Measurements from ENCODE around the gene CASZ1.
A peak's percentile ranks its signal among the peaks of the same experiment; 100 is the strongest.

Gene CASZ1

GRCh38 chr1:10686404-10687040 is 109.9 kb downstream of the CASZ1 start:
- DNase-seq (ENCODE audit: low read depth) = no peak

- no peak for DNase-seq (ENCODE audit: low read depth)
Measured at GRCh38 chr1:10685808-10686403, 110.5 kb downstream of the CASZ1 start.

GRCh38 chr1:10685196-10685807 is 111.1 kb downstream of the CASZ1 start:
- no peak for DNase-seq (ENCODE audit: low read depth)

- no peak for DNase-seq (ENCODE audit: low read depth)
Measured at GRCh38 chr1:10684221-10684620, 112.2 kb downstream of the CASZ1 start.

- no peak for DNase-seq (ENCODE audit: low read depth)
Measured at GRCh38 chr1:10682449-10683309, 113.8 kb downstream of the CASZ1 start.

GRCh38 chr1:10682108-10682445 is 114.4 kb downstream of the CASZ1 start:
- DNase-seq (ENCODE audit: low read depth) = no peak

- DNase-seq (ENCODE audit: low read depth) = no peak
Measured at GRCh38 chr1:10681296-10682107, 114.9 kb downstream of the CASZ1 start.

- DNase-seq (ENCODE audit: low read depth) = no peak
Measured at GRCh38 chr1:10680487-10680886, 116.0 kb downstream of the CASZ1 start.

GRCh38 chr1:10679496-10680220 is 116.8 kb downstream of the CASZ1 start:
- DNase-seq (ENCODE audit: low read depth) = peak; percentile 91

- no peak for DNase-seq (ENCODE audit: low read depth)
Measured at GRCh38 chr1:10678852-10679251, 117.6 kb downstream of the CASZ1 start.

GRCh38 chr1:10678402-10678801 is 118.0 kb downstream of the CASZ1 start:
- no peak for DNase-seq (ENCODE audit: low read depth)

- DNase-seq (ENCODE audit: low read depth) = no peak
Measured at GRCh38 chr1:10677491-10678391, 118.7 kb downstream of the CASZ1 start.

GRCh38 chr1:10676963-10677362 is 119.5 kb downstream of the CASZ1 start:
- no peak for DNase-seq (ENCODE audit: low read depth)

- no peak for DNase-seq (ENCODE audit: low read depth)
Measured at GRCh38 chr1:10675813-10676212, 120.6 kb downstream of the CASZ1 start.

GRCh38 chr1:10674700-10675609 is 121.5 kb downstream of the CASZ1 start:
- no peak for DNase-seq (ENCODE audit: low read depth)

- no peak for DNase-seq (ENCODE audit: low read depth)
Measured at GRCh38 chr1:10674222-10674621, 122.2 kb downstream of the CASZ1 start.

- DNase-seq (ENCODE audit: low read depth) = no peak
Measured at GRCh38 chr1:10673109-10673711, 123.2 kb downstream of the CASZ1 start.

GRCh38 chr1:10672343-10673050 is 123.9 kb downstream of the CASZ1 start:
- no peak for DNase-seq (ENCODE audit: low read depth)

Data from CMK (cell line).